Activated naive CD4-positive, alpha-beta T cell (primary cell): ENCODE measurements around the gene ST6GALNAC5.
"Not testable (repeated sequence)": the region's sequence is repeated elsewhere in the genome, so short reads cannot be mapped to it uniquely, and the experiment has no call there.

ENCODE experiments used
- DNase-seq, 4 experiments: peaks; one replicate each; lab custom pipeline; 2025; lab: John Stamatoyannopoulos, UW

Gene ST6GALNAC5

GRCh38 chr1:76867342-76868130 lies at the start of gene ST6GALNAC5:
ST6GALNAC5 (plus strand) TSS chr1:76867480.
- no peak for DNase-seq

- no peak for DNase-seq
Observed at GRCh38 chr1:76820028-76820427, 47.3 kb upstream of the ST6GALNAC5 start.

GRCh38 chr1:76822961-76823360 lies 44.3 kb upstream of the ST6GALNAC5 start:
- DNase-seq = not testable (repeated sequence)

- no peak for DNase-seq
Observed at GRCh38 chr1:76824106-76824505, 43.2 kb upstream of the ST6GALNAC5 start.

- DNase-seq = no peak
Observed at GRCh38 chr1:76826072-76826845, 41.0 kb upstream of the ST6GALNAC5 start.

- no peak for DNase-seq
Observed at GRCh38 chr1:76827066-76827465, 40.2 kb upstream of the ST6GALNAC5 start.

GRCh38 chr1:76830373-76830772 lies 36.9 kb upstream of the ST6GALNAC5 start:
- DNase-seq = no peak

- no peak for DNase-seq
Observed at GRCh38 chr1:76832521-76832920, 34.8 kb upstream of the ST6GALNAC5 start.

GRCh38 chr1:76833151-76833550 lies 34.1 kb upstream of the ST6GALNAC5 start:
- no peak for DNase-seq

GRCh38 chr1:76833856-76834255 lies 33.4 kb upstream of the ST6GALNAC5 start:
- no peak for DNase-seq

- no peak for DNase-seq
Observed at GRCh38 chr1:76835203-76835602, 32.1 kb upstream of the ST6GALNAC5 start.

- DNase-seq = no peak
Observed at GRCh38 chr1:76840278-76840677, 27.0 kb upstream of the ST6GALNAC5 start.

GRCh38 chr1:76841460-76841859 lies 25.8 kb upstream of the ST6GALNAC5 start:
- DNase-seq = no peak

GRCh38 chr1:76843821-76844464 lies 23.3 kb upstream of the ST6GALNAC5 start:
- DNase-seq = no peak

GRCh38 chr1:76854255-76854654 lies 13.0 kb upstream of the ST6GALNAC5 start:
- no peak for DNase-seq

- no peak for DNase-seq
Observed at GRCh38 chr1:76856104-76856503, 11.2 kb upstream of the ST6GALNAC5 start.

- DNase-seq = no peak
Observed at GRCh38 chr1:76857138-76857537, 10.1 kb upstream of the ST6GALNAC5 start.

- no peak for DNase-seq
Observed at GRCh38 chr1:76857973-76858372, 9.3 kb upstream of the ST6GALNAC5 start.

- no peak for DNase-seq
Observed at GRCh38 chr1:76861149-76861548, 6.1 kb upstream of the ST6GALNAC5 start.

- no peak for DNase-seq
Observed at GRCh38 chr1:76862447-76862846, 4.8 kb upstream of the ST6GALNAC5 start.

GRCh38 chr1:76864383-76864782 lies 2.9 kb upstream of the ST6GALNAC5 start:
- DNase-seq = no peak

- no peak for DNase-seq
Observed at GRCh38 chr1:76865696-76866286, 1.5 kb upstream of the ST6GALNAC5 start.
